GM12878 (cell line): ENCODE measurements around the gene CFAP157. TPM values are rescaled to one million over a fixed set of nuclear protein-coding genes. Genes with fewer than 3 reads are reported as not detected.

ENCODE experiments used
- ATAC-seq: fragments of 200-7000 bp; cut with Tn5 transposase; 3 replicates; pipeline ENCODE4 v1.9.1; 2020; ENCODE audit warnings: mild to moderate bottlenecking, moderate library complexity
- BruUV-seq: library from RNA; stranded (reverse); fragments of 400-500 nt; replicated peaks from 2 replicates; lab custom pipeline; 2021; lab: Mats Ljungman, UMichigan
- CTCF ChIA-PET: fragments of 300-600 bp; sonication (Branson Sonifier 250); formaldehyde crosslinking; extraction: SDS; loops from one replicate; lab custom pipeline; 2021; ENCODE audit warnings: inconsistent platforms; lab: Yijun Ruan, JAX
- POLR2A ChIA-PET: fragments of 350-600 bp; formaldehyde crosslinking; extraction: SDS; loops from one replicate; lab custom pipeline; 2021; ENCODE audit warnings: inconsistent platforms; lab: Charles Lee
- RAD21 ChIA-PET: fragments of 300-600 bp; sonication (Branson Sonifier 250); formaldehyde crosslinking; loops from one replicate; lab custom pipeline; 2023; ENCODE audit warnings: antibody characterized with exemption; ENCODE audit not compliant: unreplicated experiment; lab: Charles Lee
- SMC1A ChIA-PET: fragments of 300-600 bp; sonication (Branson Sonifier 250); formaldehyde crosslinking; loops from one replicate; lab custom pipeline; 2023; ENCODE audit not compliant: unreplicated experiment, uncharacterized antibody; lab: Charles Lee
- DNase-seq: peaks from one replicate; pipeline ENCODE4 v3.0.0-alpha.2; 2011; ENCODE audit warnings: low read depth, low spot score
- FAIRE-seq: peaks from 3 replicates; lab custom pipeline; 2011; peaks lifted over from hg19 to GRCh38; lab: Jason Lieb, UNC
- H2AFZ ChIP-seq: 2 replicates; pipeline ENCODE4 v1.6.0; 2011; ENCODE audit warnings: low read depth, low read length, control low read depth; ENCODE audit not compliant: control insufficient read depth
- H3K27ac ChIP-seq: 2 replicates; pipeline ENCODE4 v1.5.1; 2011; ENCODE audit warnings: control low read depth; ENCODE audit not compliant: control insufficient read depth, insufficient read depth
- H3K27me3 ChIP-seq, 2 experiments: replicated peaks in 1 of 2; 2 replicates each; pipeline versions ENCODE4 v1.6.0 to v1.6.1; 2011; ENCODE audit warnings: low read length in 1 of 2; ENCODE audit not compliant: control insufficient read depth in 2 of 2, insufficient read depth in 2 of 2
- H3K36me3 ChIP-seq, 2 experiments: 2 replicates each; pipeline ENCODE4 v1.5.1; 2011; ENCODE audit warnings: low read length in 1 of 2; ENCODE audit not compliant: control insufficient read depth in 2 of 2, insufficient read depth in 2 of 2
- H3K4me1 ChIP-seq: 2 replicates; pipeline ENCODE4 v1.6.1; 2011; ENCODE audit warnings: mild to moderate bottlenecking, low read length, moderate library complexity, mixed read lengths; ENCODE audit not compliant: control insufficient read depth, insufficient read depth
- H3K4me2 ChIP-seq: 2 replicates; pipeline ENCODE4 v1.6.0; 2011; ENCODE audit warnings: control low read depth; ENCODE audit not compliant: control insufficient read depth, insufficient read depth
- H3K4me3 ChIP-seq: fragments of 200-600 bp; sonication (generic); 2 replicates; pipeline ENCODE4 v1.5.1; 2016
- H3K79me2 ChIP-seq: 2 replicates; pipeline ENCODE4 v1.6.0; 2011; ENCODE audit warnings: low read length; ENCODE audit not compliant: control insufficient read depth, insufficient read depth
- H3K9ac ChIP-seq: 2 replicates; pipeline ENCODE4 v1.8.0; 2011; ENCODE audit warnings: low read length, control low read depth, mixed read lengths; ENCODE audit not compliant: control insufficient read depth, insufficient read depth
- H3K9me3 ChIP-seq: replicated peaks from 3 replicates; pipeline ENCODE4 v1.5.1; 2011; ENCODE audit warnings: mild to moderate bottlenecking, low read length; ENCODE audit not compliant: control insufficient read depth, insufficient read depth
- H4K20me1 ChIP-seq: 2 replicates; pipeline ENCODE4 v1.6.0; 2011; ENCODE audit not compliant: control insufficient read depth, insufficient read depth
- CBX3 ChIP-seq: fragments of 200-600 bp; sonication (generic); IDR thresholded peaks from 2 replicates; pipeline ENCODE4 v1.6.1; 2016; ENCODE audit warnings: low read depth, borderline replicate concordance
- POLR2A ChIP-seq: IDR thresholded peaks from 2 replicates; pipeline ENCODE4 v1.6.1; 2011; ENCODE audit warnings: low read depth, mild to moderate bottlenecking, low read length
- ZNF207 ChIP-seq: fragments of 450-650 bp; IDR thresholded peaks from 2 replicates; pipeline ENCODE4 v1.6.1; 2014; ENCODE audit warnings: antibody characterized with exemption, mild to moderate bottlenecking, borderline replicate concordance
- WGBS: methylation state at CpG from one replicate; pipeline ENCODE4 v1.1.6; 2016; ENCODE audit warnings: low lambda C conversion rate; ENCODE audit not compliant: insufficient replicate concordance, insufficient coverage; ENCODE audit errors: missing lambda C conversion rate; 5-methylcytosine and 5-hydroxymethylcytosine counted together
- in situ Hi-C: fragments of 300-500 bp; cut with MboI; formaldehyde crosslinking; loops from 9 replicates; pipeline ENCODE4 v1.14.3; 2018; ENCODE audit warnings: mixed read lengths
- intact Hi-C: fragments of 100-400 bp; cut with micrococcal nuclease; formaldehyde crosslinking; loops from one replicate; pipeline ENCODE4 v1.14.2; 2022; ENCODE audit not compliant: unreplicated experiment
- polyA plus RNA-seq, 11 experiments: library from polyadenylated mRNA; depleted of rRNA in 4 of 11; unstranded in 6 of 11; stranded (reverse) in 5 of 11; fragments of >200 nt; fragmentation: Nextera tagmentation in 4 of 11; fragmentation: Illumina TruSeq in 1 of 11; extraction: Ambion mirVana in 4 of 11; extraction: Trizol in 1 of 11; gene quantifications; 1 replicate in 1 of 11; 2 replicates in 10 of 11; pipeline versions ENCODE4 v1.2.1 to v1.2.3, GENCODE V29; 2011 to 2016; ENCODE audit warnings: inconsistent platforms in 2 of 11, missing spikeins in 2 of 11, low read depth in 1 of 11
- total RNA-seq, 4 experiments: library from RNA; depleted of rRNA in 3 of 4; stranded (reverse); fragments of >200 nt in 3 of 4; fragmentation: Illumina TruSeq in 1 of 4; extraction: Trizol in 1 of 4; gene quantifications; 2 replicates each; pipeline versions ENCODE4 v1.2.1 to v1.2.3, GENCODE V29; 2013 to 2021
- TF ChIP-seq, protein P1 (sequence below): fragments of 450-650 bp; IDR thresholded peaks from 2 replicates; pipeline ENCODE4 v1.6.1; 2017; ENCODE audit warnings: borderline replicate concordance

Gene CFAP157
- total and polyA plus RNA-seq, 10 of the 15 experiments (the other 5 are each of a cell fraction or from before 2014, with no cell fraction given), result 0.08 to 0.72 TPM; not detected in 8

DNA sequence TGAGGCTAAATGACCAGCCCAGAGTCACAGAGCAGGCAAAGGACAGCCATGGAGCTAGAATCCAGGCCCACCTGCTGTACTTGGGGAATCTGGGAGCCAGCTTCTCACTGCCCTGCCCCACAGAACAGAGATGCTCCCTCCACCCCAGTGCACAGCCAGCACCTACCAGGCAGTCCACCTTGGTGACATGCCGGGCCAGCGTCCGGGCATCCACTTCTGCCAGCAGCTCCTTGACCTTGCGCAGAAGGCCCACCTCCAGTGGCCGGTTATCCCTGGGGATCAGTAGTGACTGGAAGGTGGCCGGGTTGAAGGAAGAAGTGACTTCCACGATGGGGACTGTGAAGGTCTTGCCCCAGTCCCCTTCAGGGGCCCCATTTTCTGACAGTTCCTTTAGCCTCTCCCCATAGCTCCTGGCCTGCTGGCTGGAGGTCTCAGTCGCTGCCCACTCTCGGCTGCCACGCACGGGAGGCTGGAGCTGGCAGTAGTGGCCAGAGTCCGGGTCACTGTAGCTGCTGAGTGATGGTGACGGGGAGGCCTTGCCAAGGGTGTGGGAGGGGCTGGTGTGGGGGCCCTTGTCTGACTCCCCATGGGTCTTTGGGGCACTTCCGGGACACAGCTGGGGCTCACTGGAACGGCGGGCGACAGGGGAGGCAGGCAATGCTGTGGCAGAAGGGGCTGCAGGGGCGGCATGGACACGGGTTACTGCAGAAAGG, 37.8 kb downstream of the CFAP157 start:
- no peak for DNase-seq
- Histone ChIP-seq H3K27me3 (no peaks in the 10 kb centered on the region), H3K36me3 (peaks cover 24 to 28% of the 10 kb centered on the region in 2 experiments), H3K4me2 (no peak overlapping the region), H3K4me3 (no peak overlapping the region), H3K4me1 (no peaks in the 10 kb centered on the region), H2AFZ (no peak overlapping the region), H3K9me3 (no peaks in the 10 kb centered on the region), H3K79me2 (no peaks in the 10 kb centered on the region), H4K20me1 (no peaks in the 10 kb centered on the region), H3K9ac (no peak overlapping the region), H3K27ac (no peak overlapping the region)
- WGBS, result 94% methylated on average over 19 of the region's 19 CpGs
- ATAC-seq, result no peak
- ChIA-PET CTCF (interaction anchor here (1.0 to 1.6 kb wide), 3 partner anchors 10 to 125 kb away, joined by 3 to 5 read pairs (median 3); partner anchors contain the start of genes SH2D3C and TOR2A), SMC1A (interaction anchor here (0.8 kb wide), 1 partner anchor 177 kb away, joined by 3 read pairs; no protein-coding TSS in a partner anchor), POLR2A (interaction anchor here (0.6 kb wide), 3 partner anchors 27 to 149 kb away, joined by 3 to 6 read pairs (median 4); no protein-coding TSS in a partner anchor), RAD21 (interaction anchor here (0.6 to 1.0 kb wide), 2 partner anchors 125 to 258 kb away, joined by 3 read pairs; no protein-coding TSS in a partner anchor)
- FAIRE-seq, result no peak
- BruUV-seq, result no TSS peak
- TF ChIP-seq POLR2A, result peak; percentile 38; the same call in 1 of the 2 replicates
- TF ChIP-seq CBX3, result no peak
- no peak for TF ChIP-seq ZNF207
- in situ Hi-C loops, result no loop called here
- intact Hi-C loops, result no loop called here

DNA sequence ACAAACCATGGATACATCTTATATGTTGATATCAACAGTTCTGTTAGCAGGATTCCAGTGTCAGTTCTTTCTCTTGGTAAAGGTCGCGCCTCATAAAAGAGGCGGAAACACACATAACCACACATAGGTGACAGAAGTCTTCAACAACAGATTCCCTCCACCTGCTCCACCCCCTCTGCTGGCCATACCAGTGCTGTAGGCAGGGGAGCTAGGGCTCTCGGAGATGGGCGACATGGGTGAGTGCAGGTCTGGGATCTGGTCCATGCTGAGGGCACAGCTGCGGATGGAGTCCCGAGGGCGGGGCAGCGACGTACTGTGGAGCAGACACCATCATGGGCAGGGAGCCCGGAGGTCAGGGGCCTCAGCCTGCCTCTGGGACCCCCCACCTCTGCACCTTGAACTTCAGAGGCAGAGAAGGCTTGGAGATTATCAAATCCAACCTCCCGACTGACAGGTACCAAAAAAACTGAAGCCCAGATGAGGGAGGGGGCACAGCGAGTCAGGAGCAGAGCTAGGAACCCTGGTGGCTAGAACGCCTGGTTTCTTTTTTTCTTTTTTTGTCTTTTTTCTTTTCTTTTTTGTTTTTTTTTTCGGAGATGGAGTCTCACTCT, 40.3 kb downstream of the CFAP157 start:
- TF ChIP-seq, protein P1, sequence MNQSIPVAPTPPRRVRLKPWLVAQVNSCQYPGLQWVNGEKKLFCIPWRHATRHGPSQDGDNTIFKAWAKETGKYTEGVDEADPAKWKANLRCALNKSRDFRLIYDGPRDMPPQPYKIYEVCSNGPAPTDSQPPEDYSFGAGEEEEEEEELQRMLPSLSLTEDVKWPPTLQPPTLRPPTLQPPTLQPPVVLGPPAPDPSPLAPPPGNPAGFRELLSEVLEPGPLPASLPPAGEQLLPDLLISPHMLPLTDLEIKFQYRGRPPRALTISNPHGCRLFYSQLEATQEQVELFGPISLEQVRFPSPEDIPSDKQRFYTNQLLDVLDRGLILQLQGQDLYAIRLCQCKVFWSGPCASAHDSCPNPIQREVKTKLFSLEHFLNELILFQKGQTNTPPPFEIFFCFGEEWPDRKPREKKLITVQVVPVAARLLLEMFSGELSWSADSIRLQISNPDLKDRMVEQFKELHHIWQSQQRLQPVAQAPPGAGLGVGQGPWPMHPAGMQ, result no peak
- H3K27ac ChIP-seq, result no peak overlapping the region
- H3K27me3 ChIP-seq, result no peaks in the 10 kb centered on the region
- no peaks in the 10 kb centered on the region for H4K20me1 ChIP-seq
- no peak overlapping the region for H2AFZ ChIP-seq
- ATAC-seq (no peak), FAIRE-seq (no peak), DNase-seq (no peak)
- RAD21 ChIA-PET, result no interaction called here
- no peak overlapping the region for H3K4me2 ChIP-seq
- H3K4me3 ChIP-seq, result no peak overlapping the region
- WGBS, result 96% methylated on average over 14 of the region's 15 CpGs
- CTCF ChIA-PET, result interaction anchor here (1.0 to 1.8 kb wide), 2 partner anchors 12 to 21 kb away, joined by 3 to 8 read pairs; partner anchors contain the start of gene TOR2A
- no peaks in the 10 kb centered on the region for H3K79me2 ChIP-seq
- no TSS peak for BruUV-seq
- intact Hi-C loops (no loop called here), in situ Hi-C loops (no loop called here)
- no peak overlapping the region for H3K9ac ChIP-seq
- SMC1A ChIA-PET, result interaction anchor here (1.0 to 1.6 kb wide), 2 partner anchors 16 to 19 kb away, joined by 3 to 5 read pairs; no protein-coding TSS in a partner anchor
- no peaks in the 10 kb centered on the region for H3K9me3 ChIP-seq
- POLR2A ChIA-PET, result no interaction called here
- no peaks in the 10 kb centered on the region for H3K4me1 ChIP-seq
- peaks cover 27 to 31% of the 10 kb centered on the region in 2 experiments for H3K36me3 ChIP-seq
